ENCODE measurements around the gene ZXDC. TPM values are rescaled to one million over a fixed set of nuclear protein-coding genes. Genes with fewer than 3 reads are reported as not detected.

Gene ZXDC
- total RNA-seq, 2 donors from 2014 or later = 30.5 to 31.6 TPM

GRCh38 chr3:126438746-126439145 is 36.9 kb downstream of the ZXDC start:
- Histone ChIP-seq H3K36me3 (ENCODE audit: control insufficient read depth, insufficient read depth, low read length) (peaks cover 16% of the 10 kb centered on the region), H3K4me1 (ENCODE audit: control insufficient read depth, insufficient read depth, low read length) (no peaks in the 10 kb centered on the region), H3K27ac (ENCODE audit: low read depth, low read length) (no peak overlapping the region), H3K9me3 (ENCODE audit: control insufficient read depth, low read length) (no peaks in the 10 kb centered on the region), H3K4me3 (ENCODE audit: low read length) (no peak overlapping the region), H3K27me3 (ENCODE audit: control insufficient read depth, insufficient read depth, low read length, poor library complexity, severe bottlenecking) (no peaks in the 10 kb centered on the region), H3K9ac (ENCODE audit: extremely low read depth, low read length, poor library complexity, severe bottlenecking) (no peak overlapping the region)
- peak; percentile 34 for DNase-seq
- H3K27me3 Mint-ChIP-seq (ENCODE audit: insufficient read depth) = no peaks in the 10 kb centered on the region
- no peak overlapping the region for H3K4me3 Mint-ChIP-seq
- no peaks in the 10 kb centered on the region for H3K9me3 Mint-ChIP-seq
- H3K36me3 Mint-ChIP-seq (ENCODE audit: low read depth) = peaks cover 28% of the 10 kb centered on the region
- no peak overlapping the region for H3K27ac Mint-ChIP-seq
- 93 to 96% methylated on average over 7 to 10 of the region's 10 CpGs for WGBS, 2 experiments (ENCODE audit: insufficient coverage in 1 of 2, insufficient read length in 1 of 2)
- H3K4me1 Mint-ChIP-seq = no peaks in the 10 kb centered on the region
- TF ChIP-seq CTCF (conservative IDR thresholded peaks at IDR 0.05) = no peak

GRCh38 chr3:126438186-126438585 is 37.5 kb downstream of the ZXDC start:
- DNase-seq = peak; percentile 33
- no peaks in the 10 kb centered on the region for H3K4me1 Mint-ChIP-seq
- H3K27me3 Mint-ChIP-seq (ENCODE audit: insufficient read depth) = no peaks in the 10 kb centered on the region
- no peaks in the 10 kb centered on the region for H3K9me3 Mint-ChIP-seq
- Histone ChIP-seq H3K27ac (ENCODE audit: low read depth, low read length) (no peak overlapping the region), H3K9ac (ENCODE audit: extremely low read depth, low read length, poor library complexity, severe bottlenecking) (no peak overlapping the region), H3K4me3 (ENCODE audit: low read length) (no peak overlapping the region), H3K4me1 (ENCODE audit: control insufficient read depth, insufficient read depth, low read length) (no peaks in the 10 kb centered on the region), H3K27me3 (ENCODE audit: control insufficient read depth, insufficient read depth, low read length, poor library complexity, severe bottlenecking) (no peaks in the 10 kb centered on the region), H3K9me3 (ENCODE audit: control insufficient read depth, low read length) (no peaks in the 10 kb centered on the region), H3K36me3 (ENCODE audit: control insufficient read depth, insufficient read depth, low read length) (peaks cover 16% of the 10 kb centered on the region)
- TF ChIP-seq CTCF (conservative IDR thresholded peaks at IDR 0.05) = no peak
- H3K27ac Mint-ChIP-seq = no peak overlapping the region
- H3K4me3 Mint-ChIP-seq = no peak overlapping the region
- WGBS, 2 experiments (ENCODE audit: insufficient coverage in 1 of 2, insufficient read length in 1 of 2) = 93 to 96% methylated on average over 3 to 7 of the region's 8 CpGs
- peaks cover 27% of the 10 kb centered on the region for H3K36me3 Mint-ChIP-seq (ENCODE audit: low read depth)

GRCh38 chr3:126436826-126437717 is 38.6 kb downstream of the ZXDC start:
- Histone ChIP-seq H3K36me3 (ENCODE audit: control insufficient read depth, insufficient read depth, low read length) (peaks cover 14% of the 10 kb centered on the region), H3K27me3 (ENCODE audit: control insufficient read depth, insufficient read depth, low read length, poor library complexity, severe bottlenecking) (no peaks in the 10 kb centered on the region), H3K9me3 (ENCODE audit: control insufficient read depth, low read length) (no peaks in the 10 kb centered on the region), H3K4me3 (ENCODE audit: low read length) (no peak overlapping the region), H3K4me1 (ENCODE audit: control insufficient read depth, insufficient read depth, low read length) (no peaks in the 10 kb centered on the region), H3K9ac (ENCODE audit: extremely low read depth, low read length, poor library complexity, severe bottlenecking) (no peak overlapping the region), H3K27ac (ENCODE audit: low read depth, low read length) (no peak overlapping the region)
- DNase-seq = no peak
- no peak for TF ChIP-seq CTCF (conservative IDR thresholded peaks at IDR 0.05)
- H3K27ac Mint-ChIP-seq = no peak overlapping the region
- no peak overlapping the region for H3K4me3 Mint-ChIP-seq
- no peaks in the 10 kb centered on the region for H3K9me3 Mint-ChIP-seq
- H3K36me3 Mint-ChIP-seq (ENCODE audit: low read depth) = peaks cover 25% of the 10 kb centered on the region
- H3K4me1 Mint-ChIP-seq = no peaks in the 10 kb centered on the region
- WGBS, 2 experiments (ENCODE audit: insufficient coverage in 1 of 2, insufficient read length in 1 of 2) = 94 to 96% methylated on average over 15 to 18 of the region's 18 CpGs
- no peaks in the 10 kb centered on the region for H3K27me3 Mint-ChIP-seq (ENCODE audit: insufficient read depth)
